SU-DHL-6 (cell line): ENCODE measurements around the gene PQBP1.
"Not testable (repeated sequence)": the region's sequence is repeated elsewhere in the genome, so short reads cannot be mapped to it uniquely, and the experiment has no call there.

Experiments
- CTCF ChIP-seq: fragments of 200-600 bp; sonication (generic); IDR thresholded peaks from one replicate; pipeline ENCODE4 v1.5.1; 2017; ENCODE audit warnings: antibody characterized with exemption, mild to moderate bottlenecking, low read length, moderate library complexity; ENCODE audit not compliant: insufficient read depth, poor library complexity, severe bottlenecking
- EZH2phosphoT487 ChIP-seq: fragments of 200-600 bp; sonication (generic), shearing (Covaris generic); conservative IDR thresholded peaks from 2 replicates; pipeline ENCODE4 v1.6.1; 2018; ENCODE audit warnings: mild to moderate bottlenecking, antibody characterized with exemption, low read length, moderate library complexity, mixed read lengths

- TF ChIP-seq CTCF, EZH2phosphoT487: not testable (repeated sequence)
Measured at GRCh38 chrX:48853494-48853893, 44.2 kb upstream of the PQBP1 start.
